NCI-H82 (cell line): Measurements from ENCODE around the gene ACOT11.

Experiments
- DNase-seq: peaks from one replicate; lab custom pipeline; 2025; lab: John Stamatoyannopoulos, UW

ACOT11 gene

GRCh38 chr1:54537611-54538010, 10.4 kb upstream of the ACOT11 start:
- no peak for DNase-seq

GRCh38 chr1:54538538-54538937, 9.5 kb upstream of the ACOT11 start:
- DNase-seq, result no peak

- no peak for DNase-seq
Measured at GRCh38 chr1:54540582-54541295, 7.3 kb upstream of the ACOT11 start.

GRCh38 chr1:54542120-54542961, 5.7 kb upstream of the ACOT11 start:
- DNase-seq, result peak; percentile 96

- DNase-seq, result no peak
Measured at GRCh38 chr1:54542962-54543539, 5.0 kb upstream of the ACOT11 start.

GRCh38 chr1:54543729-54544496, 4.1 kb upstream of the ACOT11 start:
- peak; percentile 66 for DNase-seq

GRCh38 chr1:54545916-54546635, 2.0 kb upstream of the ACOT11 start:
- DNase-seq, result no peak

GRCh38 chr1:54546651-54547401, 1.2 kb upstream of the ACOT11 start:
- DNase-seq, result no peak

- DNase-seq, result peak; percentile 41
Measured at GRCh38 chr1:54548389-54549044, 489 bp downstream of the ACOT11 start.

- peak; percentile 54 for DNase-seq
Measured at GRCh38 chr1:54549181-54549924, 1.3 kb downstream of the ACOT11 start.

- no peak for DNase-seq
Measured at GRCh38 chr1:54551891-54552290, 3.9 kb downstream of the ACOT11 start.

- DNase-seq, result no peak
Measured at GRCh38 chr1:54553602-54554313, 5.7 kb downstream of the ACOT11 start.

- DNase-seq, result no peak
Measured at GRCh38 chr1:54556110-54556509, 8.1 kb downstream of the ACOT11 start.

- DNase-seq, result peak; percentile 68
Measured at GRCh38 chr1:54557671-54558355, 9.8 kb downstream of the ACOT11 start.

GRCh38 chr1:54558434-54559030, 10.5 kb downstream of the ACOT11 start:
- DNase-seq, result peak; percentile 80

GRCh38 chr1:54559111-54559548, 11.1 kb downstream of the ACOT11 start:
- DNase-seq, result peak; percentile 54

- DNase-seq, result peak; percentile 100
Measured at GRCh38 chr1:54559771-54560231, 11.8 kb downstream of the ACOT11 start.
